Islet precursor cell (in vitro differentiated cells): Measurements from ENCODE around the gene NCR2.

Source experiments
- DNase-seq: peaks from one replicate; pipeline ENCODE4 v3.0.0-alpha.2; 2018

Gene NCR2

DNA sequence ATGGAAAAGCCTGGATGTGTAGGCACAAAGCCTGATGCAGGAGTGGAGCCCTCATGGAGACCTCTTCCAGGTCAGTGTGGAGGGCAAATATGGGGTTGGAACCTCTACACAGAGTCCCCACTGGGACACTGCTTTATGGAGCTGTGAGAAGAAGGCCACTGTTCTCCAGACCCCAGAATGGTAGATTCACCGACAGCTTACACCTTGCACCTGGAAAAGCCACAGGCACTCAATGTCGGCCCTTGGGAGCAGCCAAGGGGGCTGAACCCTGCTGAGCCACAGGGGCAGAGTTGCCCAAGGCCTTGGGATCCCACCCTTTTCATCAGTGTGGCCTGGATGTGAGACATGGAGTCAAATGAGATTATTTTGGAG is 24.9 kb downstream of the NCR2 start:
- no peak for DNase-seq

DNA sequence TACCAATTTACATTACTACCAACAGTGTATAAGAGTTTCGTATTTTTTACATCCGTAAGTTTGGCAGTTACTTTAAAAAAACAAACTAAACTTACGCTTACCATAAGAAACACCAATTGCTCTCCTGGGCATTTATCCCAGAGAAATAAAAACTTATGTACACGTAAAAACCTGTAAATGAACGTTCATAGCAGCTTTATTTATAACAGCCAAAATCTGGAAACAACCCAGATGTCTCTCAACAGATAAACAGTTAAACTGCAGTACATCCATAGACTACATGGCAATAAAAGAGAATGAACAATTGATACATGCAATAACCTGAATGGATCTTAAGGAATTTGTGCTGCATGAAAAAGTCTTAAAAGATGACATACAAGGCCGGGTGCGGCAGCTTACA is 30.7 kb downstream of the NCR2 start:
- DNase-seq = no peak

DNA sequence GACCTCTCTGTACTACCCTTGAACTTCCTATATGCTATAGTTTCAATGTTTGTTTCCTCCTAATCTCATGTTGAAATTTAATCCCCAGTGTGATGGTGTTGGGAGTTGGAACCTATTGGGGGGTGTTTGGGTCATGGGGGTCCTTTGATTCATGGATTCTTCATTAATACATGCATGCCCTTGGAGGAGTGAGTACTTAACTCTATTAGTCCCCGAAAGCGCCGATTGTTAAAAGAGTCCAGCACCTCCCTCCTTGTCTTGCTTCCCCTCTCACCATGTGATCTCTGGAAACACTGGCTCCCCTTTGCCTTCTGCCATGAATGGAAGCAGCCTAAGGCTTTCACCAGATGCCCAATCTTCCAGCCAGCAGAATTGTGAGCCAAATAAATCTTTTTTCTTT is 31.7 kb downstream of the NCR2 start:
- no peak for DNase-seq

GRCh38 chr6:41367700-41368099 is 32.3 kb downstream of the NCR2 start:
- DNase-seq = peak; percentile 93

DNA sequence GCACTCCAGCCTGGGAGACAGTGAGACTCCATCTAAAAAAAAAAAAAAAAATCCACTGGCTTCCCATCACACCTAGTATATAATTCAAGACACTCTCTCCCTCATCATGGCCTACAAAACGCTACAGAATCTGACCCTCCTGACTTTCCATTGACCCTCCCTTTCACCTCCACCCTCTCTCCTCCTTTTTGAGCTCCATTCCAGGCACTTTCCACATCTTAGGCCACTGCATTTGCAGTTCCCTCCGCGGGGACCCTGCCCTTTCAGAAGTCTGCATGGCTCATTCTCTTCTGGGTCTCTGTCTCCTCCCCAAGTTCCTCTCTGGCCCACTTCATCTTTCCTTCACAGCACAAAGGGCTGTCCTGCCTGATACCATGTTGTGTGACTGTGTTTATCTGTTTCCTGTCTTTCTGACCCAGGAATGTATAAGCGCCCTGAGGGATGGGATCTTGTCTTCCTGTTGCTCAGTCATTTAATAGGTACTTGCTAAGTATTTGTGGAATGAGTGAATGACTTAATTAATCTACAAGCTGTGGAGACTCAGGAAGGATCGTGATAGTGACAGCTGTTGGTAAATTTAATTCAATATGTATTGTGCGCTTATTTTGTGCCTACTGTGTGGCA is 35.2 kb downstream of the NCR2 start:
- peak; percentile 82 for DNase-seq

DNA sequence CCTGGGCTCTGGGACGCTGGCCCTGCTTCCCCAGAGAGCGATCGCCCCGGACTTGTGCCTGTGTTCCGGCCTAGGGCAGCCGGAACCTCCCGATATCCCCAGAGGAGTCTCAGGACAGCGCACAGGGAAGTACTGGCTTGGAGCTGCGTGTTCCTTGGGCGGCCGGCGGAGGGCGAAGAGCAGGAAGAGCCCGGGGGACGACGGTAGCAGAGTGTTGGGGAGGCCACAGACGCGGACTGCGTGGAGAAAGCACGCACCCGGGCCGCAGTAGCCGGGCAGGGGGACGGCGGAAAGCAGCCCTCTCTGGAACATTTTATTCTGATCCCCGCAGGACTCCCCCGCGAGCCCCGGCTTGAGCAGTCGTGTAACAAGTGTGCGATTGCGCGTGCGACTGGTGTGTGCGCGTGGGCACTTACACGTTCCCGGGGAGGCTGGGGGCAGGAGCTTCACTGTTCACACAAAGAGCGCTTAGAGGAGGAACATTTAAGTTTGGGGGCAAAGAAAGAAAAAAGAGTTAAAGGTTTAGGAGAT is 36.1 kb downstream of the NCR2 start:
- DNase-seq = peak; percentile 88

DNA sequence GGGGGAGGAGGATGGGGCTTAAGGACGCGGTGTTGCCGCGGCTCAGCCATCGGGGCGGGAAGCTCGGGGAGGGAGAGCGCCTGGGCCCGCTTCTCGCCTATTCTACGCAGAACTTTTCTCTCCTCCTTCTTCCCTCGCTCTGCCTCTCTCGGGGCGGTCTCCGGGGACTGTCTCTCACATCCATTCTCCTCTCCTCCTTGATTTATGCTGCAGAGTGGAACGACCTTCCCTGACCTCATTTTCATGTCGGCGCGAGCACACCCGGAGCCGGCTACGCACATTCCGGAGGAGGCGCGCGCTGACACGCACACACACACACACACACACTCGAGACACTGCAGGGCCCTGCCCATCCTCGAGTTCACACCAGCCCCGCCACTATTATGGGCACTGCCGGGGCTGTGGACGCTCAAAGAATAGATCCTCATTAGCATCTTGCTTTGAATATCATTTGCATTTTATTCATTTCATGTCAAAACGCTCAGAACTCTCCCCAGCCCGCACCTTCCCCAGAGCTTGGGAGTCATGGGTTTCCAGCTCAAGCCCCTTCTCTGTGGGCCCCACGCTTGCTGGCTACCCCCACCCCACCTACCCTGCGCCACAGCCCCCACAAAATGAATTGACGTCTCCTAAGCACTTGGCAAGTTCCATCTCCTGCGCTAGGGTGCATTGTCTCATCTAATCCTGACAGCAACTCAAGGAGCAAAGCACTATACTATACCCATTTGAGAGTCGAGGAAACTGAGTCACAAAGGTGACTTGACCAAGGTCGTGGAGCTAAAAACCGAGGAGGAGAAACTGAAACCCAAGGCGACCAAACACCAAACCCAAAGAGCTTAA is 36.8 kb downstream of the NCR2 start:
- DNase-seq = no peak

DNA sequence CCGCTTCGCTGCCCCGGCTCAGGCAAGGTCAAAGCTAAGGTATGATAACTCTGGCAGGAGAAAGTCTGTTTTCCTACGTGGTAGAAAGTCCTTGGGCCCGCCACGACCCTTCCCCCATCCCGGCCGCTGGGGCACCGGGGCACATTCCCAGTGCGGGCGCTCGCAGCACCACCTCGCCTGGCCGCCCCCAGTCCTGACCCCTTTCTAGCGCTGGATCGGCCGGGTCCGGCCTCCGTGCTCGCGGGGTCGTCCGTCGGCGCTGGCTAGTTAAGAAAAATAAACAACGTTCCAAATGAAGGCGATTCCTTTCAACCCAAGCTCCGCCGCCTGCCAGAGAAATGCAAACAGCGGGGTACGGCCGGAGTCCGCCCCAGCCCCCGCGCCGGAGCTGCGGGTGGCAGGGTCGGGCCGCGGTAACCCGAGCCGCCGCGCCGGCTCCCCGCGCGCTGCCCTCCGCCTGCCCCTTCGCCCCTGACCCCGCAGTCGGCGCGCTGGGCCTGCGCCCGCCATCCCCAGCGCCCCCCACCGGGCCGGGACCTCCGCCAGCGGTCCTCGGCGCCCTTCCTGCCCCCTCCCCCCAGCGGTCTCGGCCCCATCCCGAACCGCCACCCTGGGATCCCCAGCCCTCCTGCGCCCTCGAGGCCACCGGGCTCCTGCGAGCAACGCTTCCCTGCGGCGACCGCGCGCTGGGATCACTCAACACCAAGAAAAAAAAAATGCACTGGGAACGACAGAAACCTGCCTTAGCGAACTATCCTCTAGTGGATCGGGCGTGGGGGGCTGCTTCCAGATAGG is 37.6 kb downstream of the NCR2 start:
- no peak for DNase-seq

DNA sequence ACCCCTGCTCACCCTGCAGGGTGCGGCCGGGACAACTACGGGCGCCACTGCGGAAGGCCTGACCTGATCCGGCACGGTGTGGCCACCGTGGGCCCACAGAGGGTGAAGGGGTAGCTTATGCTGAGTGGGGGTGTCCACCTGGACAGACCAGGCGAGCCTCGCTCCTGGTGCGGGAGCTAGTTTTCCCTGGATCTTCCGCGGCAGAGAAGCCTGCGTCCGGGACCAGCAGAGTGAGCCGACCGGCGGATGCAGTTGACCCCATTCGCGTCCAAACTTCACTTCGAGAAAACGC is 38.2 kb downstream of the NCR2 start:
- DNase-seq = no peak

GRCh38 chr6:41373919-41374617 is 38.7 kb downstream of the NCR2 start:
- DNase-seq = no peak

DNA sequence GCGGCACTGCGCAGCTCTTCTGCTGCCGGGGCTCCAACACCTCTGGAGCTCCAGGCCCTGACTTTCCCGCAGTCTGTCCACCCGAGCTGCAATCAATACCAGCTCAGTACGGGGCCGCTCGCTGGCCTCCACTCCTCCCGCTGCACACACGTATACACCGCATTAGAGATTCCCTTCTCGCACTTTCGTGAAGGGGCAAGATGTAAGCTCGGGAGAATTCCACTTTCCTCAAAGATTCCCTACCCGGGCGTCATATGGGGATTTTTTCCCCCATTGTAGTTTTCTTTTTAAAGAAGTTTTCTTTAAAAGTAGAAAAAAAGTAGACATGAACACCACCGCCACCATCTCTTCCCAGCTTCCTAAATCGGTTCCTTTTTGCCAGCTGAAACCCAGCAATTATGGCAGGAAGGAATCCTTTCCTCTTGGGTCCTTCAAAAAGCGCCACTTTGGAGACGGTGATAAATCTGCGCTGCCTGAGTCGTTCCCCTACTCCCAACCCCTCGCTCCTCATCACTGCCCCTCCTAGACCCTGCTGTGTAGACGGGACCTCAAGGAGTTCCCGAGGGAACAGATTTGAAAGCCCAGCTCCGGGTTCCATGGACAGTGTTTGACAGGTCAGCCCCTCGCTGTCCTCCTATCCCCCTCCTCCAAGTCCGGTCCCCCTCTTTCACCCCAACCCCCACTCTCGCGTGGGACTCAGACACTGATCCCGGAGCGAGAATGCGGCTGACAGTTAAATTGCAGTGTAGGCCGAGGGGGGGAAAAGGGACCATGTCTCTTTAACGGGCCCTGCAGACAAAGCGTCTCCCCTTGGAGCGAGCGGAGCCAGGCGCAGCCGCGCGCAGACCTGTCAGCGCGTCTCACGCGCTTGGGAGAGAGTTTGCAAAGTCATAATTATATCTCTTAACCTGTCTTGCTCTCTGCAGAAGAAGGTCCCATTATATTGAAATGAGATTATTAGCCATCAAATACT is 39.5 kb downstream of the NCR2 start:
- no peak for DNase-seq

- no peak for DNase-seq
These were observed 40.3 kb downstream of the NCR2 start for GRCh38 chr6:41375598-41376151.

- no peak for DNase-seq
These were observed 40.8 kb downstream of the NCR2 start for GRCh38 chr6:41376176-41376575.

- DNase-seq = no peak
These were observed 41.7 kb downstream of the NCR2 start for GRCh38 chr6:41377071-41377470.

DNA sequence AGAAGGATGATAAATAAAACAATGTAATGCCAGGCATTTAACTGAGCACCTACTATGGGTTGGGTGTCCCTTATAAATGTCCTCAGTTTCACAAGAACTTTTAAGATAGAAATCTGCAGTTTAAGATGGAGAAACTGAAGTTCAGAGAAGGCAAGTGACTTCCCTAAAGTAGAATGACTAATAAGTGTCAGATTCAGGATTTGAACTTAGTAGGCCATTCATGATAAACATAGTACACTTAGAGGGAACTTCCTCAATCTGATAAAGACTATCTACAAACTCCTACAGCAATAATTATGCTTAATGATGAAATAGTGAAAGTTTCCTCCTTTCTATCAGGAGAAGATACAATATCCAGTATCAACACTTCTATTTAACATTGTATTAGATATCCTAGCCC is 43.9 kb downstream of the NCR2 start:
- no peak for DNase-seq

DNA sequence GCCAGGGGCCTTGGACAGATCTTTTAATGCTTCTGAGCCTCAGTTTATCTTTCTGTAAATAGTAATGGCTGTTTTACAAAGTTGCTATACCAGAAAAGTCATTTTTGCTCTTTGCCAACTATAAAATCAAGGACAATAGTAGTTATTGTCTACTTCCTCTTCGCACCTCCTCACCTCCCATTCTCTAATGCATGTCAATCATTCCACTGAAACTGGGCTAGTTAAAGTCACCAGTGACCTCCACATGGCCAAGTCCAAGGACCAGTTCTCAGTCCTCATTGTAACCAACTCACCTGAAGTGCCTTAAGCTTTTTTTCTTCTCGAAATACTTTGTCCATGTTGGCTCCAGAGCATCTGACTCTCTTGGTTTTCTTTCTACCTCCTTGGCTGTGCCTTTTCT is 51.2 kb downstream of the NCR2 start:
- no peak for DNase-seq

GRCh38 chr6:41392246-41392645 is 56.8 kb downstream of the NCR2 start:
- DNase-seq = no peak

- DNase-seq = no peak
These were observed 60.9 kb downstream of the NCR2 start for GRCh38 chr6:41396335-41396734.

- DNase-seq = no peak
These were observed 64.0 kb downstream of the NCR2 start for GRCh38 chr6:41399424-41399823.
